IMR-90 (cell line): ENCODE results near the gene CRYBG2. TPM values are rescaled to one million over a fixed set of nuclear protein-coding genes. Genes with fewer than 3 reads are reported as not detected.

Experiments
- ATAC-seq: fragments of 200-7000 bp; cut with Tn5 transposase; 2 replicates; pipeline ENCODE4 v1.9.1; 2020; ENCODE audit warnings: low read depth, mild to moderate bottlenecking, moderate library complexity
- BruUV-seq: library from RNA; stranded (reverse); fragments of 400-500 nt; replicated peaks from 2 replicates; lab custom pipeline; 2021; lab: Mats Ljungman, UMichigan
- CTCF ChIA-PET: fragments of 300-600 bp; formaldehyde crosslinking; extraction: SDS; loops from one replicate; lab custom pipeline; 2021; ENCODE audit warnings: antibody characterized with exemption; lab: Yijun Ruan, JAX
- POLR2A ChIA-PET: fragments of 300-600 bp; sonication (Branson Sonifier 250); formaldehyde crosslinking; loops from one replicate; lab custom pipeline; 2022; ENCODE audit warnings: antibody characterized with exemption; ENCODE audit not compliant: unreplicated experiment; lab: Charles Lee
- DNase-seq: peaks from one replicate; pipeline ENCODE4 v3.0.0; 2013
- H2AFZ ChIP-seq: replicated peaks from 2 replicates; pipeline ENCODE3; 2013; ENCODE audit warnings: low read length, mild to moderate bottlenecking; ENCODE audit not compliant: poor library complexity
- H2AK5ac ChIP-seq: 2 replicates; pipeline ENCODE4 v1.6.1; 2013; ENCODE audit warnings: low read depth, low read length, inconsistent platforms
- H2AK9ac ChIP-seq: replicated peaks from 2 replicates; pipeline ENCODE3; 2013; ENCODE audit warnings: mild to moderate bottlenecking, low read depth, low read length, moderate library complexity; ENCODE audit not compliant: poor library complexity
- H2BK120ac ChIP-seq: 2 replicates; pipeline ENCODE4 v1.6.1; 2013; ENCODE audit warnings: low read depth, low read length, inconsistent platforms
- H2BK15ac ChIP-seq: 3 replicates; pipeline ENCODE4 v1.6.1; 2013; ENCODE audit warnings: low read depth, low read length, inconsistent platforms
- H2BK20ac ChIP-seq: 2 replicates; pipeline ENCODE4 v1.6.1; 2013; ENCODE audit warnings: low read depth, mild to moderate bottlenecking, inconsistent platforms, low read length, moderate library complexity
- H2BK5ac ChIP-seq: 2 replicates; pipeline ENCODE4 v1.6.1; 2013; ENCODE audit warnings: mild to moderate bottlenecking, low read depth, low read length, inconsistent platforms; ENCODE audit not compliant: poor library complexity, severe bottlenecking
- H3K14ac ChIP-seq: replicated peaks from 2 replicates; pipeline ENCODE4 v1.6.1; 2013; ENCODE audit warnings: low read depth, low read length, inconsistent platforms
- H3K18ac ChIP-seq: 2 replicates; pipeline ENCODE4 v1.6.1; 2013; ENCODE audit warnings: low read depth, low read length, control low read depth
- H3K23ac ChIP-seq: 2 replicates; pipeline ENCODE4 v1.6.1; 2013; ENCODE audit warnings: low read depth, low read length, inconsistent platforms
- H3K27ac ChIP-seq: 2 replicates; pipeline ENCODE4 v1.5.1; 2013; ENCODE audit warnings: mild to moderate bottlenecking, control low read depth, low read length; ENCODE audit not compliant: insufficient read depth
- H3K27me3 ChIP-seq: 2 replicates; pipeline ENCODE4 v1.6.1; 2013; ENCODE audit warnings: low read length; ENCODE audit not compliant: control insufficient read depth, insufficient read depth
- H3K36me3 ChIP-seq: 2 replicates; pipeline ENCODE4 v1.6.1; 2013; ENCODE audit warnings: low read length, mixed read lengths; ENCODE audit not compliant: control insufficient read depth, insufficient read depth
- H3K4ac ChIP-seq: 2 replicates; pipeline ENCODE4 v1.6.1; 2013; ENCODE audit warnings: low read depth, low read length, inconsistent platforms
- H3K4me1 ChIP-seq: 2 replicates; pipeline ENCODE4 v1.6.1; 2013; ENCODE audit warnings: low read length, mixed read lengths; ENCODE audit not compliant: control insufficient read depth, insufficient read depth
- H3K4me2 ChIP-seq: 2 replicates; pipeline ENCODE4 v1.6.1; 2013; ENCODE audit warnings: low read depth, mild to moderate bottlenecking, control low read depth, low read length, moderate library complexity
- H3K4me3 ChIP-seq: 2 replicates; pipeline ENCODE4 v1.5.1; 2013; ENCODE audit warnings: low read depth, mild to moderate bottlenecking, control low read depth, low read length, moderate library complexity; ENCODE audit not compliant: insufficient read depth
- H3K56ac ChIP-seq: 2 replicates; pipeline ENCODE4 v1.6.1; 2013; ENCODE audit warnings: low read length, inconsistent platforms; ENCODE audit not compliant: insufficient read depth; ENCODE audit errors: extremely low read depth
- H3K79me1 ChIP-seq, 2 experiments: 2 replicates each; pipeline ENCODE4 v1.6.1; 2013; ENCODE audit warnings: low read length in 2 of 2, inconsistent platforms in 1 of 2, low read depth in 1 of 2
- H3K9ac ChIP-seq: 2 replicates; pipeline ENCODE4 v1.6.1; 2013; ENCODE audit warnings: low read depth, low read length, control low read depth
- H3K9me1 ChIP-seq: 2 replicates; pipeline ENCODE4 v1.6.1; 2013; ENCODE audit warnings: low read length, inconsistent platforms; ENCODE audit not compliant: insufficient read depth
- H3K9me3 ChIP-seq: 2 replicates; pipeline ENCODE4 v1.6.1; 2013; ENCODE audit warnings: low read length; ENCODE audit not compliant: control insufficient read depth, insufficient read depth
- H4K20me1 ChIP-seq: 2 replicates; pipeline ENCODE4 v1.6.1; 2013; ENCODE audit warnings: low read length, inconsistent platforms; ENCODE audit not compliant: insufficient read depth
- H4K5ac ChIP-seq: 2 replicates; pipeline ENCODE4 v1.6.1; 2013; ENCODE audit warnings: mild to moderate bottlenecking, low read depth, low read length, control low read depth
- H4K8ac ChIP-seq, 2 experiments: 2 replicates each; pipeline ENCODE4 v1.6.1; 2013; ENCODE audit warnings: low read depth in 2 of 2, low read length in 2 of 2, control low read depth in 1 of 2, inconsistent platforms in 1 of 2
- H4K91ac ChIP-seq: 2 replicates; pipeline ENCODE4 v1.6.1; 2013; ENCODE audit warnings: low read depth, low read length, inconsistent platforms; ENCODE audit not compliant: insufficient read depth
- BHLHE40 ChIP-seq: fragments of 150-350 bp; IDR thresholded peaks from 2 replicates; pipeline ENCODE4 v1.6.1; 2016; ENCODE audit warnings: mild to moderate bottlenecking, low read depth, low read length
- CEBPB ChIP-seq: IDR thresholded peaks from 2 replicates; pipeline ENCODE4 v1.6.1; 2012; ENCODE audit warnings: low read depth, low read length, improper control_type of control experiment
- CHD1 ChIP-seq: IDR thresholded peaks from 2 replicates; pipeline ENCODE4 v1.6.1; 2012; ENCODE audit warnings: low read depth, low read length, improper control_type of control experiment
- FOS ChIP-seq: fragments of 150-350 bp; IDR thresholded peaks from 2 replicates; pipeline ENCODE4 v1.6.1; 2016; ENCODE audit warnings: low read depth, low read length
- MAFK ChIP-seq: IDR thresholded peaks from 2 replicates; pipeline ENCODE4 v1.6.1; 2012; ENCODE audit warnings: low read depth, low read length, improper control_type of control experiment
- MAZ ChIP-seq: IDR thresholded peaks from 2 replicates; pipeline ENCODE4 v1.6.1; 2012; ENCODE audit warnings: low read depth, mild to moderate bottlenecking, low read length, improper control_type of control experiment, moderate library complexity, borderline replicate concordance
- MXI1 ChIP-seq: IDR thresholded peaks from 2 replicates; pipeline ENCODE4 v1.6.1; 2012; ENCODE audit warnings: low read depth, mild to moderate bottlenecking, low read length, moderate library complexity, borderline replicate concordance
- NFE2L2 ChIP-seq: fragments of 150-350 bp; IDR thresholded peaks from 2 replicates; pipeline ENCODE4 v1.6.1; 2016; ENCODE audit warnings: low read depth, mild to moderate bottlenecking, low read length
- POLR2A ChIP-seq: IDR thresholded peaks from 2 replicates; pipeline ENCODE4 v1.6.1; 2012; ENCODE audit warnings: mild to moderate bottlenecking, low read depth, low read length
- RAD21 ChIP-seq: IDR thresholded peaks from 2 replicates; pipeline ENCODE4 v1.6.1; 2012; ENCODE audit warnings: low read length, improper control_type of control experiment
- RCOR1 ChIP-seq: IDR thresholded peaks from 2 replicates; pipeline ENCODE4 v1.6.1; 2012; ENCODE audit warnings: mild to moderate bottlenecking, low read length, improper control_type of control experiment; ENCODE audit not compliant: insufficient replicate concordance
- RFX5 ChIP-seq: IDR thresholded peaks from 2 replicates; pipeline ENCODE4 v1.8.0; 2012; ENCODE audit warnings: low read depth, mild to moderate bottlenecking, low read length, moderate library complexity
- SMC3 ChIP-seq: fragments of 150-350 bp; IDR thresholded peaks from 2 replicates; pipeline ENCODE4 v1.6.1; 2016; ENCODE audit warnings: low read depth, mild to moderate bottlenecking, antibody characterized with exemption, low read length, moderate library complexity
- WGBS, 2 experiments: methylation state at CpG; one replicate each; pipeline versions ENCODE4 v1.1.5 to v1.1.7; 2013; ENCODE audit warnings: missing lambda C conversion rate in 2 of 2; ENCODE audit not compliant: insufficient read length in 1 of 2; ENCODE audit errors: extremely low coverage in 2 of 2; 5-methylcytosine and 5-hydroxymethylcytosine counted together
- dilution Hi-C: fragments of 300-500 bp; cut with HindIII; formaldehyde crosslinking; loops from one replicate; pipeline ENCODE4 v1.14.3; 2018; ENCODE audit warnings: low sequenced_read_pairs; ENCODE audit not compliant: unreplicated experiment
- in situ Hi-C: fragments of 300-500 bp; cut with MboI; formaldehyde crosslinking; loops from 3 replicates; pipeline ENCODE4 v1.14.3; 2019; ENCODE audit warnings: low sequenced_read_pairs, inconsistent platforms, mixed read lengths
- intact Hi-C: fragments of 100-400 bp; cut with micrococcal nuclease; formaldehyde crosslinking; loops from 2 replicates; pipeline ENCODE4 v1.10.0; 2022
- polyA plus RNA-seq, 3 experiments: library from polyadenylated mRNA; depleted of rRNA; stranded (reverse); fragments of >200 nt; gene quantifications; 2 replicates each; pipeline ENCODE4 v1.2.3, GENCODE V29; 2012; ENCODE audit warnings: low replicate concordance in 1 of 3
- total RNA-seq: library from RNA; depleted of rRNA; stranded (reverse); fragments of >200 nt; gene quantifications from 2 replicates; pipeline ENCODE4 v1.2.3, GENCODE V29; 2012
- TF ChIP-seq, protein P1 (sequence below): fragments of 150-350 bp; IDR thresholded peaks from 2 replicates; pipeline ENCODE4 v1.6.1; 2017; ENCODE audit warnings: mild to moderate bottlenecking, antibody characterized with exemption, low read length, low read depth
- TF ChIP-seq, protein P2 (sequence below): conservative IDR thresholded peaks from 2 replicates; pipeline ENCODE4 v1.5.1; 2012; ENCODE audit warnings: mild to moderate bottlenecking, low read depth, low read length, improper control_type of control experiment
- TF ChIP-seq, protein P3 (sequence below): fragments of 150-350 bp; IDR thresholded peaks from 2 replicates; pipeline ENCODE4 v1.6.1; 2016; ENCODE audit warnings: low read depth, mild to moderate bottlenecking, low read length, moderate library complexity, borderline replicate concordance

Gene CRYBG2
- total and polyA plus RNA-seq, 2 of the 4 experiments (the other 2 are of a cell fraction), result not detected

DNA sequence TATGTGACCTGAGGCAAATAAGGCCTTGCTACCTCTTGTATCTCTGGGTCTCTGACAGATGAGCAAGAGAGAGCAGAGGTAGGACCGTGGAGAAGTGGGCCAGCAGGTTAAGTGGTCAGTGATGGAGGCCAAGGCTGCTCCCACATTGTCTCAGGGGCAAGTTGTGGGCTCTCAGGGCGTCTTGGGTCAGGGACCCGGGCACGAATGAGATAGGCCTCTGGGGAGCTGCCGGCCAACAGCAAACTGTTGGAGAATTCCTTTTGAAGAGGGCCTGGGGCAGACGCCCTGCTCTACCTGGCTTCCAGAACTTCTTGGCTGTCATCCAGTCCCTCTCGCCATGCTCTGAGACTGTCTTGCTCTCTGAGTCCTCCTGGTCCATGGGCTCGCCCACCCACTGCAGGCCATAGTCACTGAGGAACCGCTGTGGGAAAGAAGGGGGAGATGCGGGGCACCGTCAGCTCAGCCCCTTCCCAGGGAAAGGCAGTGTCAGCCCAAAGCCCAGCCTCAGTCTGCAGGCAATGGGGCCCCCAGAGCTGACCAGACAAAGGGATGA is 59.9 kb downstream of the CRYBG2 start:
- no peak overlapping the region for H3K56ac ChIP-seq
- no peak overlapping the region for H2BK120ac ChIP-seq
- peaks cover 16% of the 10 kb centered on the region for H3K9me1 ChIP-seq
- no peak overlapping the region for H2BK5ac ChIP-seq
- DNase-seq (no peak), ATAC-seq (no peak)
- TF ChIP-seq, protein P1, sequence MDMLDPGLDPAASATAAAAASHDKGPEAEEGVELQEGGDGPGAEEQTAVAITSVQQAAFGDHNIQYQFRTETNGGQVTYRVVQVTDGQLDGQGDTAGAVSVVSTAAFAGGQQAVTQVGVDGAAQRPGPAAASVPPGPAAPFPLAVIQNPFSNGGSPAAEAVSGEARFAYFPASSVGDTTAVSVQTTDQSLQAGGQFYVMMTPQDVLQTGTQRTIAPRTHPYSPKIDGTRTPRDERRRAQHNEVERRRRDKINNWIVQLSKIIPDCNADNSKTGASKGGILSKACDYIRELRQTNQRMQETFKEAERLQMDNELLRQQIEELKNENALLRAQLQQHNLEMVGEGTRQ, result no peak
- no peak for TF ChIP-seq NFE2L2
- no peak for TF ChIP-seq FOS
- TF ChIP-seq RAD21, result no peak
- no peak for TF ChIP-seq POLR2A
- TF ChIP-seq MAZ, result no peak
- TF ChIP-seq, protein P2, sequence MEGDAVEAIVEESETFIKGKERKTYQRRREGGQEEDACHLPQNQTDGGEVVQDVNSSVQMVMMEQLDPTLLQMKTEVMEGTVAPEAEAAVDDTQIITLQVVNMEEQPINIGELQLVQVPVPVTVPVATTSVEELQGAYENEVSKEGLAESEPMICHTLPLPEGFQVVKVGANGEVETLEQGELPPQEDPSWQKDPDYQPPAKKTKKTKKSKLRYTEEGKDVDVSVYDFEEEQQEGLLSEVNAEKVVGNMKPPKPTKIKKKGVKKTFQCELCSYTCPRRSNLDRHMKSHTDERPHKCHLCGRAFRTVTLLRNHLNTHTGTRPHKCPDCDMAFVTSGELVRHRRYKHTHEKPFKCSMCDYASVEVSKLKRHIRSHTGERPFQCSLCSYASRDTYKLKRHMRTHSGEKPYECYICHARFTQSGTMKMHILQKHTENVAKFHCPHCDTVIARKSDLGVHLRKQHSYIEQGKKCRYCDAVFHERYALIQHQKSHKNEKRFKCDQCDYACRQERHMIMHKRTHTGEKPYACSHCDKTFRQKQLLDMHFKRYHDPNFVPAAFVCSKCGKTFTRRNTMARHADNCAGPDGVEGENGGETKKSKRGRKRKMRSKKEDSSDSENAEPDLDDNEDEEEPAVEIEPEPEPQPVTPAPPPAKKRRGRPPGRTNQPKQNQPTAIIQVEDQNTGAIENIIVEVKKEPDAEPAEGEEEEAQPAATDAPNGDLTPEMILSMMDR, result no peak
- no peak for TF ChIP-seq RCOR1
- no peak for TF ChIP-seq CHD1
- TF ChIP-seq, protein P3, sequence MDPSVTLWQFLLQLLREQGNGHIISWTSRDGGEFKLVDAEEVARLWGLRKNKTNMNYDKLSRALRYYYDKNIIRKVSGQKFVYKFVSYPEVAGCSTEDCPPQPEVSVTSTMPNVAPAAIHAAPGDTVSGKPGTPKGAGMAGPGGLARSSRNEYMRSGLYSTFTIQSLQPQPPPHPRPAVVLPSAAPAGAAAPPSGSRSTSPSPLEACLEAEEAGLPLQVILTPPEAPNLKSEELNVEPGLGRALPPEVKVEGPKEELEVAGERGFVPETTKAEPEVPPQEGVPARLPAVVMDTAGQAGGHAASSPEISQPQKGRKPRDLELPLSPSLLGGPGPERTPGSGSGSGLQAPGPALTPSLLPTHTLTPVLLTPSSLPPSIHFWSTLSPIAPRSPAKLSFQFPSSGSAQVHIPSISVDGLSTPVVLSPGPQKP, result no peak
- no peak for TF ChIP-seq MAFK
- TF ChIP-seq RFX5, result no peak
- no peak for TF ChIP-seq CEBPB
- TF ChIP-seq BHLHE40, result no peak
- no peak for TF ChIP-seq MXI1
- TF ChIP-seq SMC3, result no peak
- H2BK15ac ChIP-seq, result no peak overlapping the region
- H3K27ac ChIP-seq, result no peak overlapping the region
- POLR2A ChIA-PET, result no interaction called here
- dilution Hi-C loops, result no loop called here
- H4K20me1 ChIP-seq, result no peaks in the 10 kb centered on the region
- H3K36me3 ChIP-seq, result no peaks in the 10 kb centered on the region; the same call in 1 of the 2 replicates
- 91% methylated on average over 4 of the region's 11 CpGs; no CpG with 5 or more reads in 1 of the 2 experiments for WGBS, 2 experiments
- no peak overlapping the region for H4K5ac ChIP-seq
- CTCF ChIA-PET, result no interaction called here
- no peak overlapping the region for H2AFZ ChIP-seq
- H3K4ac ChIP-seq, result no peak overlapping the region
- H4K91ac ChIP-seq, result no peak overlapping the region
- no peak overlapping the region for H3K23ac ChIP-seq
- intact Hi-C loops, result no loop called here
- in situ Hi-C loops, result no loop called here
- no peaks in the 10 kb centered on the region for H3K9me3 ChIP-seq
- no peak overlapping the region for H3K14ac ChIP-seq
- no TSS peak for BruUV-seq
- no peak overlapping the region for H3K9ac ChIP-seq
- no peak overlapping the region for H2AK5ac ChIP-seq
- H3K18ac ChIP-seq, result no peak overlapping the region
- no peaks in the 10 kb centered on the region for H3K27me3 ChIP-seq
- no peak overlapping the region for H3K4me2 ChIP-seq
- H3K79me1 ChIP-seq, result peaks cover 0 to 9% of the 10 kb centered on the region in 2 experiments; a peak in 2 of 4 replicates
- H3K4me1 ChIP-seq, result peaks cover 6% of the 10 kb centered on the region
- H2BK20ac ChIP-seq, result no peak overlapping the region
- no peak overlapping the region for H4K8ac ChIP-seq
- H2AK9ac ChIP-seq, result no peak overlapping the region
- H3K4me3 ChIP-seq, result no peak overlapping the region
